ENCODE results near the gene ITGA5.

The ITGA5 gene

DNA sequence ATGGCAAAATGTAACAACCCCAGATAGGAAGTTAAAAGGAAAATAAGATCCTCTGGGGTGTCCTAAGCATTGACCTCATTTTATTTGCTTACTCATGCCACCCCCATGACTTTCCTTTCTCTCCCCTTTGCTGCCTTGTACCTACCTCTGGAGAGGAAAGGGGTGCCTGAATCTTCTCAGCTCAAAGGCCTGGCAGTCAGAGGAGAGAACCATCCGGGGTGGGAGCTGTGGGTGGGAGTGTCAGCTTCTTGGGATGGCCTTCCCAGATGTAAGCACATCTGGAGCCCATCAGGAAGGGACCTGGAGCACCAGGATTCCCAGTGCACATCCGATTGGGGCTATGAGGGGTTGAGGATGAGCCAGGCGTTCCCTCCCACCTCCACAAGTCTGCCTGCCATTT, 5.2 kb upstream of the ITGA5 start:
- Histone ChIP-seq H3K27ac (ENCODE audit: low read length) (no peak overlapping the region), H3K27me3 (ENCODE audit: low read depth, low read length) (peaks cover 79% of the 10 kb centered on the region), H3K79me2 (ENCODE audit: low read length) (no peaks in the 10 kb centered on the region), H3K36me3 (replicated peaks; ENCODE audit: low read depth, low read length) (no peaks in the 10 kb centered on the region), H3K9ac (ENCODE audit: low read length) (no peak overlapping the region), H3K4me1 (ENCODE audit: low read length) (no peaks in the 10 kb centered on the region), H3K9me3 (ENCODE audit: insufficient read depth, low read length) (no peaks in the 10 kb centered on the region), H2AFZ (ENCODE audit: low read depth, low read length) (no peak overlapping the region), H4K20me1 (ENCODE audit: insufficient read depth, low read length) (no peaks in the 10 kb centered on the region), H3K4me3 (ENCODE audit: low read length) (no peak overlapping the region), H3K4me2 (ENCODE audit: low read length) (no peak overlapping the region)
- no peak for TF ChIP-seq EZH2phosphoT487 (IDR thresholded peaks at IDR 0.05; ENCODE audit: low read depth)
- TF ChIP-seq CTCF (IDR thresholded peaks at IDR 0.05; ENCODE audit: low read depth, low read length): no peak

GRCh38 chr12:54423816-54424150, 4.7 kb upstream of the ITGA5 start:
- Histone ChIP-seq H3K27ac (ENCODE audit: low read length) (no peak overlapping the region), H3K9me3 (ENCODE audit: insufficient read depth, low read length) (no peaks in the 10 kb centered on the region), H3K4me3 (ENCODE audit: low read length) (no peak overlapping the region), H2AFZ (ENCODE audit: low read depth, low read length) (no peak overlapping the region), H3K79me2 (ENCODE audit: low read length) (no peaks in the 10 kb centered on the region), H3K36me3 (replicated peaks; ENCODE audit: low read depth, low read length) (no peaks in the 10 kb centered on the region), H3K4me1 (ENCODE audit: low read length) (no peaks in the 10 kb centered on the region), H3K27me3 (ENCODE audit: low read depth, low read length) (peaks cover 80% of the 10 kb centered on the region), H3K9ac (ENCODE audit: low read length) (no peak overlapping the region), H4K20me1 (ENCODE audit: insufficient read depth, low read length) (no peaks in the 10 kb centered on the region), H3K4me2 (ENCODE audit: low read length) (no peak overlapping the region)
- TF ChIP-seq EZH2phosphoT487 (IDR thresholded peaks at IDR 0.05; ENCODE audit: low read depth) (no peak), CTCF (IDR thresholded peaks at IDR 0.05; ENCODE audit: low read depth, low read length) (no peak)

- Histone ChIP-seq H3K9ac (ENCODE audit: low read length) (no peak overlapping the region), H3K4me2 (ENCODE audit: low read length) (no peak overlapping the region), H3K79me2 (ENCODE audit: low read length) (no peaks in the 10 kb centered on the region), H4K20me1 (ENCODE audit: insufficient read depth, low read length) (no peaks in the 10 kb centered on the region), H3K27me3 (ENCODE audit: low read depth, low read length) (peaks cover 71% of the 10 kb centered on the region), H3K27ac (ENCODE audit: low read length) (no peak overlapping the region), H3K9me3 (ENCODE audit: insufficient read depth, low read length) (no peaks in the 10 kb centered on the region), H3K36me3 (replicated peaks; ENCODE audit: low read depth, low read length) (no peaks in the 10 kb centered on the region), H2AFZ (ENCODE audit: low read depth, low read length) (no peak overlapping the region), H3K4me1 (ENCODE audit: low read length) (no peaks in the 10 kb centered on the region), H3K4me3 (ENCODE audit: low read length) (no peak overlapping the region)
- TF ChIP-seq CTCF (IDR thresholded peaks at IDR 0.05; ENCODE audit: low read depth, low read length) (no peak), EZH2phosphoT487 (IDR thresholded peaks at IDR 0.05; ENCODE audit: low read depth) (no peak)
Observed at GRCh38 chr12:54421879-54422250, 2.8 kb upstream of the ITGA5 start.

DNA sequence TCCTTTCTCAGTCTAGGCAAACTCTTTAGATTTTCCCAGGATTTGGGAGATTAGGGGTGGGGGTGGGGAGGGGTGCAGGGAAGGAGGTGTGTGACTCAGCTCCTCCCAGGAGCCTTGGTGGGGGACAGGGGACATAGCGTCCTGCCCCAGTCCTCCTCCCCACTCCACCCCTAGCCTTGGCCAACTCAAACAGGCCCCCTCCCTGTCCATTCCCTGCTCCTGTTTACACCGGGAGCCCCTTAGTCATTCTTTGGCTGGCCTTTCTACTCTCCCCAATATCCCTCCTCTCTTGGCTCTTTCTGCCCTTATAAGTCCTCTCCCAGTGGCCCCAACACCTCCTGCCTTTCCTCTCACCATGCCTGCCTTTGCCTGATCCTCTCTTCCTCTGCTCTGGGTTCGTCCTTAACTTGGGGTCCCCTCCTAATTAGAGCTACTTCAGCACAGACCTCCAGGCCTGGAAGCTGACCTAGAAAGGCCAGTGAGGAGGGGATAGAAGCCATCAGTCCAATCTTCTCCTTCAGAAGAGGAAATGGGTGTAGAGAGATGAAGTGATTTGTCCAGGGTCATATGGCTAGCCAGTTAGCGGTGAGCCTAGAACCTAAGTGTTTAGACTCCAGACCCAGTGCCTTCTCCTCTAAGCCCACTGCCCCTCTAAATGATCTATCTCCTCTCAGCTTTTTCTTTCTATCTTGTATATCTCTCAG, 2.3 kb upstream of the ITGA5 start:
- no peak for TF ChIP-seq EZH2phosphoT487 (IDR thresholded peaks at IDR 0.05; ENCODE audit: low read depth)
- no peak for TF ChIP-seq CTCF (IDR thresholded peaks at IDR 0.05; ENCODE audit: low read depth, low read length)
- Histone ChIP-seq H3K9ac (ENCODE audit: low read length) (no peak overlapping the region), H3K79me2 (ENCODE audit: low read length) (no peaks in the 10 kb centered on the region), H2AFZ (ENCODE audit: low read depth, low read length) (no peak overlapping the region), H3K4me3 (ENCODE audit: low read length) (no peak overlapping the region), H3K36me3 (replicated peaks; ENCODE audit: low read depth, low read length) (no peaks in the 10 kb centered on the region), H4K20me1 (ENCODE audit: insufficient read depth, low read length) (no peaks in the 10 kb centered on the region), H3K4me1 (ENCODE audit: low read length) (no peaks in the 10 kb centered on the region), H3K27me3 (ENCODE audit: low read depth, low read length) (peaks cover 65% of the 10 kb centered on the region), H3K4me2 (ENCODE audit: low read length) (no peak overlapping the region), H3K27ac (ENCODE audit: low read length) (no peak overlapping the region), H3K9me3 (ENCODE audit: insufficient read depth, low read length) (no peaks in the 10 kb centered on the region)
